CD4-positive, alpha-beta T cell (primary cell): ENCODE results near the gene SKP1. TPM values are rescaled to one million over a fixed set of nuclear protein-coding genes. Genes with fewer than 3 reads are reported as not detected.
A peak's percentile ranks its signal among the peaks of the same experiment; 100 is the strongest.
"Not testable (repeated sequence)": the region's sequence is repeated elsewhere in the genome, so short reads cannot be mapped to it uniquely, and the experiment has no call there.

Experiments
- ATAC-seq: fragments of 200-7000 bp; cut with Tn5 transposase; one replicate; pipeline ENCODE4 v1.10.0; 2022; ENCODE audit warnings: mild to moderate bottlenecking; ENCODE audit not compliant: poor library complexity
- CTCF ChIA-PET: fragments of 350-600 bp; sonication (Branson Sonifier 250); formaldehyde crosslinking; loops from one replicate; lab custom pipeline; 2021; ENCODE audit warnings: antibody characterized with exemption, inconsistent platforms; lab: Charles Lee
- POLR2A ChIA-PET: fragments of 350-600 bp; sonication (Branson Sonifier 250); formaldehyde crosslinking; loops from one replicate; lab custom pipeline; 2021; ENCODE audit warnings: antibody characterized with exemption, inconsistent platforms; lab: Charles Lee
- DNase-seq, 14 experiments: peaks; one replicate each; pipeline ENCODE4 v3.0.0-alpha.2; 2013 to 2020; ENCODE audit warnings: mixed read lengths in 2 of 14
- H3K27ac ChIP-seq, 2 donors: one replicate each; pipeline versions ENCODE4 v1.5.1 to v1.7.0; 2013; ENCODE audit warnings: low read length in 2 of 2, low read depth in 1 of 2, mild to moderate bottlenecking in 1 of 2
- H3K27me3 ChIP-seq, 2 experiments: 1 replicate in 1 of 2; 2 replicates in 1 of 2; pipeline versions ENCODE4 v1.6.1 to v1.7.0; 2013; ENCODE audit warnings: low read length in 2 of 2, control low read depth in 1 of 2, mild to moderate bottlenecking in 1 of 2, moderate library complexity in 1 of 2; ENCODE audit not compliant: insufficient read depth in 2 of 2, control insufficient read depth in 1 of 2
- H3K36me3 ChIP-seq: one replicate; pipeline ENCODE4 v1.6.1; 2013; ENCODE audit warnings: low read length, control low read depth; ENCODE audit not compliant: insufficient read depth
- H3K4me1 ChIP-seq: one replicate; pipeline ENCODE4 v1.6.1; 2013; ENCODE audit warnings: low read length, control low read depth; ENCODE audit not compliant: insufficient read depth
- H3K4me3 ChIP-seq: one replicate; pipeline ENCODE4 v1.5.1; 2013; ENCODE audit warnings: mild to moderate bottlenecking, low read length, moderate library complexity
- H3K9me3 ChIP-seq, 2 experiments: 1 replicate in 1 of 2; 2 replicates in 1 of 2; pipeline versions ENCODE4 v1.6.1 to v1.7.0; 2013; ENCODE audit warnings: low read length in 2 of 2, mild to moderate bottlenecking in 2 of 2, control low read depth in 1 of 2, moderate library complexity in 1 of 2; ENCODE audit not compliant: control insufficient read depth in 1 of 2, insufficient read depth in 1 of 2
- H3K27ac Mint-ChIP-seq: one replicate; pipeline ENCODE4 v1.8.0; 2020; ENCODE audit warnings: mixed read lengths
- H3K27me3 Mint-ChIP-seq: one replicate; pipeline ENCODE4 v1.8.0; 2021; ENCODE audit warnings: mixed read lengths
- H3K36me3 Mint-ChIP-seq: one replicate; pipeline ENCODE4 v1.8.0; 2021; ENCODE audit warnings: low read depth, mixed read lengths
- H3K4me1 Mint-ChIP-seq: one replicate; pipeline ENCODE4 v1.8.0; 2021; ENCODE audit warnings: low read depth, mixed read lengths
- H3K4me3 Mint-ChIP-seq: one replicate; pipeline ENCODE4 v1.8.0; 2020; ENCODE audit warnings: mild to moderate bottlenecking, mixed read lengths
- H3K9me3 Mint-ChIP-seq: one replicate; pipeline ENCODE4 v1.8.0; 2020; ENCODE audit warnings: mixed read lengths
- CTCF ChIP-seq: fragments of 200-600 bp; IDR thresholded peaks from one replicate; pipeline ENCODE4 v1.8.0; 2022; ENCODE audit warnings: antibody characterized with exemption, mild to moderate bottlenecking
- intact Hi-C, 2 experiments: fragments of 100-400 bp; cut with DNase I in 1 of 2; cut with micrococcal nuclease in 1 of 2; formaldehyde crosslinking; loops; one replicate each; pipeline versions ENCODE4 v1.15.1 to v1.9.0; 2023 to 2025; cut with DNase I, micrococcal nuclease
- total RNA-seq, 174 experiments: library from RNA in 2 of 174; stranded (reverse) in 2 of 174; gene quantifications; one replicate each; pipeline ENCODE4 v1.2.3 and lab custom pipeline; 2021 to 2026

The SKP1 gene
- total RNA-seq, 2 experiments from 2014 or later: 303 to 314 TPM

- POLR2A ChIA-PET: interaction anchor here (0.7 to 4.9 kb wide), 43 partner anchors 8 to 1668 kb away, joined by 3 to 112 read pairs (median 6); partner anchors contain the start of genes C5orf15, C5orf24, CAMLG and CDKL3
- Mint-ChIP-seq H3K4me1 (peaks cover 72% of the 10 kb centered on the region), H3K4me3 (peak overlapping the region; percentile 99), H3K36me3 (peaks cover 63% of the 10 kb centered on the region), H3K27ac (peak overlapping the region; percentile 100), H3K9me3 (no peaks in the 10 kb centered on the region), H3K27me3 (no peaks in the 10 kb centered on the region)
- DNase-seq (peak; percentile 26 to 84 (median 50)), ATAC-seq (peak; percentile 19)
- Histone ChIP-seq H3K9me3 (no peaks in the 10 kb centered on the region), H3K36me3 (peaks cover 20% of the 10 kb centered on the region), H3K4me1 (peaks cover 29% of the 10 kb centered on the region), H3K27ac (peak overlapping the region; percentile 100), H3K27me3 (no peaks in the 10 kb centered on the region), H3K4me3 (peak overlapping the region; percentile 75)
- intact Hi-C loops: loop anchor here (2.0 to 10.0 kb wide), 13 partner anchors 62 to 1730 kb away; partner anchors contain the start of genes C5orf24 (in 1 of the 2), CAMLG (in 1 of the 2), CDKL3 (in 1 of the 2) and CDKN2AIPNL (in 1 of the 2)
- no peak for TF ChIP-seq CTCF
- CTCF ChIA-PET: interaction anchor here (0.9 to 1.5 kb wide), 6 partner anchors 11 to 362 kb away, joined by 3 to 8 read pairs (median 4); no protein-coding TSS in a partner anchor
Observed at GRCh38 chr5:134224888-134225779, 48.4 kb upstream of the SKP1 start.

- peaks cover 75% of the 10 kb centered on the region for H3K36me3 Mint-ChIP-seq
Observed at GRCh38 chr5:134223406-134224248, 46.9 kb upstream of the SKP1 start.

GRCh38 chr5:134221690-134222089 is 44.9 kb upstream of the SKP1 start:
- H3K4me3 ChIP-seq, DNase-seq, H3K27me3 ChIP-seq, H3K9me3 Mint-ChIP-seq, H3K9me3 ChIP-seq, ATAC-seq, H3K27ac ChIP-seq, H3K27me3 Mint-ChIP-seq: not testable (repeated sequence)
- Mint-ChIP-seq H3K4me3 (peak overlapping the region; percentile 73), H3K36me3 (peaks cover 86% of the 10 kb centered on the region), H3K4me1 (peaks cover 95% of the 10 kb centered on the region), H3K27ac (peak overlapping the region; percentile 8)
- intact Hi-C loops: loop anchor here in 1 of 2 experiments (10.0 kb wide), 3 partner anchors 193 to 1727 kb away; partner anchors contain the start of genes C5orf24, CDKN2AIPNL and IRF1
- POLR2A ChIA-PET: interaction anchor here (0.7 to 1.0 kb wide), 2 partner anchors 14 to 18 kb away, joined by 3 read pairs; no protein-coding TSS in a partner anchor
- peaks cover 39% of the 10 kb centered on the region for H3K4me1 ChIP-seq
- peaks cover 35% of the 10 kb centered on the region for H3K36me3 ChIP-seq
- CTCF ChIA-PET: interaction anchor here (0.6 kb wide), 1 partner anchor 495 kb away, joined by 3 read pairs; no protein-coding TSS in a partner anchor

More at GRCh38 chr5:134223406-134224248, 46.9 kb upstream of the SKP1 start:
- no peak for ATAC-seq
- intact Hi-C loops: loop anchor here (2.0 to 10.0 kb wide), 4 partner anchors 65 to 1729 kb away; partner anchors contain the start of genes C5orf24 (in 1 of the 2), CDKN2AIPNL (in 1 of the 2) and IRF1 (in 1 of the 2)
- Histone ChIP-seq H3K27ac (no peak overlapping the region), H3K4me3 (peak overlapping the region; percentile 75), H3K27me3 (no peaks in the 10 kb centered on the region), H3K9me3 (no peaks in the 10 kb centered on the region), H3K36me3 (peaks cover 28% of the 10 kb centered on the region), H3K4me1 (peaks cover 43% of the 10 kb centered on the region)
- Mint-ChIP-seq H3K9me3 (no peaks in the 10 kb centered on the region), H3K27ac (peak overlapping the region; percentile 100), H3K4me3 (peak overlapping the region; percentile 99), H3K4me1 (peaks cover 87% of the 10 kb centered on the region), H3K27me3 (no peaks in the 10 kb centered on the region)
- no peak for TF ChIP-seq CTCF
- ChIA-PET CTCF (interaction anchor here (1.0 to 1.1 kb wide), 2 partner anchors 9 to 184 kb away, joined by 3 read pairs; no protein-coding TSS in a partner anchor), POLR2A (interaction anchor here (0.6 to 4.9 kb wide), 2 partner anchors 47 to 59 kb away, joined by 3 to 112 read pairs; partner anchors contain the start of gene SKP1)
- DNase-seq: no peak
